B cell (primary cell): ENCODE results near the gene ABCA1.

Source experiments
- CTCF ChIP-seq: fragments of 200-600 bp; IDR thresholded peaks from one replicate; pipeline ENCODE4 v1.8.0; 2022; ENCODE audit warnings: antibody characterized with exemption, mild to moderate bottlenecking
- EZH2 ChIP-seq: IDR thresholded peaks from 2 replicates; pipeline ENCODE4 v1.6.1; 2012; ENCODE audit warnings: borderline replicate concordance, low read depth, mild to moderate bottlenecking, moderate library complexity, low read length; ENCODE audit not compliant: insufficient read depth, poor library complexity, severe bottlenecking

DNA sequence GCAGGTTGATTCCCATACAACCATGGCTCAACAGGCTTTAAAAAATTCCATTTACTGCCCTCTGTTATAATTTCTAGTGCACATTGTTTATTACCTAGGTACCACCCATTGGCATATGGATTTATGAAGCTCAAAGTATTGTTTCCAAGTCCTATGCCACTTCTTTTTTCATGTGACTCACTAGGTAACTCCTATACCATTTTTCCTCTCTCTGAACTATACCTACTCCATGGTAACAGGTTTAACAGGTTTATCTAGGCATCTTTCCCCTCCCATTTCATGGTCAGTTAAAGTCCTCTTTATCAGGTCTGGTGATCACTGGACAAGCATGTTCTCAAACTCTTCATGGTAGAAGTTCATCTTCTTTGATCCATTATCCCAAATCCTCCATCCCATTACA lies 49.6 kb upstream of the ABCA1 start:
- no peak for TF ChIP-seq CTCF
- no peak for TF ChIP-seq EZH2
